Measurements from ENCODE around the gene PPP1R2C.

PPP1R2C gene

DNA sequence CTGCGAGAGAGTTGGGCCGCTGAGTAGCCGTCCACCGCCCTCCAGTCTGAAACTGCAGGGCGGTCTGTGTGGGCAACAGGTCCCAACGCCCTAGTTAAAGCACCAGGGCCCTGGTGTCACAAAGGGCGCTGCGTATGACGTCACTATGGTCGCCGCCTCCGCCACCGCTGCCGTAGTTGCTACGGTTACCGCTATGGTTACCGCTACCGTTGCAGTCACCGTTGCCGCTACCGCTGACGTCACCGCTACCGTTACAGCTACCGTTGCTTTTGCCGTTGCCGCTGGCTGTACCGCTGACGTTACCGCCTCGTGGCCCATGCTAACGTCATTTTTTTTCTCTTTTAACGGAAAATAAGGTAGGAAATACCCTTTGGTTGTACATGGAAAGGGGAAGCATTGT lies at the start of gene PPP1R2C:
PPP1R2C (minus strand) TSS at position 68 of the 400 bp plus-strand sequence. CDS start 84 bp downstream, outside the sequence.
- no peak for DNase-seq

DNA sequence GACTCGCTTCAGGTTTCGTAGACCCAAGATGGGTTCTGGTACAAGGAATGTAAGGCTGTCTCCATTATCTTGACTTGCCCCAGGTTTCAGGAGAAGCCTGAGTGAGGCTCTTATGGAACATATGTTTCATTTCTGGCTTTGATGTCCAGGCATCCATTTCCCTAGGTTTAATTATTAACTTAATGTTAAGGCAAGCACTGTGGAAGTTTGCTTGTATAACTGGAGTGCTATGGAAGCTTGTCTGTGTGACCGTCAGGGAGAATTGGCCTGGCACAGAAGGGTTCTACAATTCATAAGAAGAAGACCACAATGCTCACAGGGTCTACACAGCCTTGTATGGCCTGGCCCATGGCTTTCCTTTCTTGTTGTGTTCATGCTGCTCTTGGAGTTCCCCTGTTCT lies 47.2 kb upstream of the PPP1R2C start:
- no peak for DNase-seq

DNA sequence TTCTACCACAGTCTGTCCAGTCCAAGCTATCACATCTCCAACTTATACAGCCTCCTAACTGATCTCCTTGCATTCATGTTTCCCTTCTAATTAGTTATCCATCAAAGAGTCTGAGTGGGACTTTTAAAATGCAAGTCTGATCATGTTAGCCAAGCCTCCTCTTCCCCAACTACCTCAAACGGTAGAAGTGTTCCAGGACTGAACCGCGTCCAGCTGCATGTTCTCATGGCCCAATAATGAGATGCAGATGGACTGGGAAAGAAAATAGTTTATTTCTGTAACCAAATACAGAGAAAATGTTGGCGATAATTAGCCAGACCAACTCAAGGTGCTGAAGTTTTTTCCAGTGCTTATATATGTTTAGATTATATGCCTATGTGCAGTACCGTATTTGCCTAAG lies 46.6 kb upstream of the PPP1R2C start:
- DNase-seq = no peak

DNA sequence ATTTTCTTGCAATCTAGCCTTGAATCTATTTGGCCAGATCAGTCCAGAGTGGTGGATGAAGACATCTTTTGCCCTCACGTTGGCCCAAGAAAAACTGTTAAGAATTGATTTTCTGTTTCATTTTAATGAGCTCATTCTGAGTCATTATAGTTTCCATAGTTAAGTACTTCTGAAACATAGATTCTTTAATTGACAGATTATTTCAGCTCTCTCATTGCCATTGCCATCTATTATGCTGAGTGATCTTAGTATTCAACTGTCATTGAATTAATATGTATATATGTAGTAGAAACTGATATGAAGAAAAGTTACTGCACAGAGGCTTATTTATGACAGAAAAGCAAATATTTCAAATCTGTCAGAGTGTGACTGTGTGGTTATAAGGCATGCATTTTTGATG lies 45.5 kb upstream of the PPP1R2C start:
- DNase-seq = no peak

DNA sequence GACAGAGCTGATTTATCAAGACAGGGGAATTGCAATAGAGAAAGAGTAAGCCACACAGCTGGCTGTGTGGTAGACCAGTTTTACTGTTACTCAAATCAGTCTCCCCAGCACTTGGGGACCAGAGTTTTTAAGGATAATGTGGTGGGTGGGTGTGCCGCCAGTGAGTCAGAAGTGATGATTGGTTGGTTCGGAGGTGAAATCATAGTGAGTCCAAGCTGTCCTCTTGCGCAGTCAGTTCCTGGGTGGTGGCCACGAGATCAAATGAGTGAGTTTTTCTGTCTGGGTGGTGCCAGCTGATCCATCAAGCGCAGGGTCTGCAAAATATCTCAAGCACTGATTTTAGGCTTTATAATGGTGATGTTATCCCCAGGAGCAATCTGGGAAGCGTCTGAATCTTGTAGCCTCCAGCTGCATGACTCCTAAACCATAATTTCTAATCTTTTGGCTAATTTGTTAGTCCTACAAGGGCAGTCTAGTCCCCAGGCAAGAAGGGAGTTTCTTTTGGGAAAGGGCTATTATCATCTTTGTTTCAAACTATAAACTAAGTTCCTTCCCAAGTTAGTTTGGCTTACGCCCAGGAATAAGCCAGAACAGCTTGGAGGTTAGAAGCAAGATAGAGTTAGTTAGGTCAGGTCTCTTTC lies 44.0 kb upstream of the PPP1R2C start:
- no peak for DNase-seq

DNA sequence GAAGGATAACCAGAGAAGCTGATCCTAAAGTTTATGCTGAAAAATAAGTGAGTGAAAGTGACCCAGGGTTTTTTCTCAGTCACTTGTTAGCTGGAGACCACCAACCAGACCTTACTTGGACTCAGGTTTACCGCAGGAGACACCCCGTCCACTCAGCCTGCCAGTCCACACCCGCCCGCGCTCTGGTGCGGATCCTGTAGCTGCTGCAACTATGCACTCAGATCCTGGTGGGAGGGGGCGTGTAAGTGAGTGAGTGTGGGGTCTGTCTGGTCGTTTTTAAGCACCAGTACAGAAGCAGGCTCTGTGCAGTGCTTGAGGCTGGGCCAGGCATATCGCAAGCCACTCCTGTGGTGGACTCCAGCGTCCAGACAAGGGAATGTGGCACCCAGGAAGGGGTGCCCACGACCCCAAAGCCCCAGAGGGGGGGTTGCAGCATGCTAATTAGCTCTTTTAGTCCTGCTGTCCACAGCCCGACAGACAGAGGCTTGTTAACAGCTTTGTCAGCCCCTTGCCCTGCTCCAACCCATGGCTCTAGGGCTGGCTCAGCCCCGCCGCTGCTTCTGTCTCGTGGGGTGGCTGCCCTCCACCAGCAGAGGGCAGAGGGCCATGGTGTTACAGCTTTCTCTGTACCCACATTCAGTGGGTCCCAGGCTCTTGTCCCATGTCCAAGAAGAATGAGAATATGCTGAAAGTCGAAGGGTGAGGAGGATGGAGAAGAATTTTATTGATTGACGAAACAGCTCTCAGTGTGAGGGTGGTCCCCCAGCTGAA lies 40.4 kb upstream of the PPP1R2C start:
- no peak for DNase-seq

DNA sequence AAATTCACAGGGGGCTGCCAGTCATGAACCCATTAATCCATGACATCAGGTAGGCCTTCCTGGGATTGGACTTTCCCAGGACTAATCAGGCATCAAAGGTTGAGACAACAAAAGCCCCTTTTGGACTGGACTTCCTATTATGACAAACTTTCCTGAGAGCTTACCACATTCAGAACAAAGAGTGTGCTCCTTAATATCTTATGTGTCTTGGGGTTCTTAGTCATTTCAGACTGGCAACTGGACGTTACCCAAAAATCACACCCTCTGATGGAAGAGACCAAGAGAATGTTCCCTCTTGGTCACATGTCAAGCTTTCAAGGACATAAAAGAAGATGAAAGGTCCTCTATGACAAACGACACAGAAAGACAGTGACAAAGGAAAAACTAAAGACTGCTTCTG lies 31.6 kb upstream of the PPP1R2C start:
- no peak for DNase-seq

DNA sequence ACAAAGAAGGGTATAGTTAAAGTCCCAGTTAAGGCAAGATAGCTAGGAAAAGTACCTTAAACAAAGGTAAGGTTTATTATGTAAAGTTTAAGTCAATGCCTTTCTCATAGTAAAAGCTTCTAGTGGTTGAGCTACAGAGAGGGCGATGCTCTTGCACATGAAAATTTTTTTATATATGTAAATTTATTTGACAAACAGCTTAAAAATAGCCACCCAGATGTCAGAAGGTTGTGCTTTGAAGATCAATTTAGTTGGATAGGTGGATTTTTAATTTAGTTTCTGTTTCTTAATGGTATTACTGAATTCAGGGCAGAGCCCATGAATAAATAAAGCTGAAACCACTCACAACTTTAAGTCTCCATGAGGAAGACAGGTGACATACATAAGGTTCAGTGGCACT lies 29.4 kb upstream of the PPP1R2C start:
- DNase-seq = no peak

DNA sequence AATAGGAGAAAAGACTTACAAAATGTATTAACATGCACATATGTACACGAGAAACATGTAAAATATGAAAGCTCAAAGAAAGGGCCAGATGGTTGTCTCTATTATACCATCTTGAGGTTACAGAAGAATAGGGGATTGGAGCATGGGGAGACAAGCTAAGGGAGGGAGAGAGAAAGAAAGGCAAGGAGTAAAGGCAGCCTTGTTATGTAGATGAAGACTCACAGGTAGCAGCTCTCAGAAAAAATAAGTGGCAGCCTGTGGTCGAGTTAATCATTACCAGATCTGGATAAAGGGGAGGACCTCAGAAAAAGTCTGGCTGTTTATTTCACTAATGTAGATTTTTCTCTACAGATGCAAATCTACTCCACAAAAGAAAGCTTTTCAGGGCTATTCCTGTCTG lies 26.6 kb upstream of the PPP1R2C start:
- DNase-seq = no peak

DNA sequence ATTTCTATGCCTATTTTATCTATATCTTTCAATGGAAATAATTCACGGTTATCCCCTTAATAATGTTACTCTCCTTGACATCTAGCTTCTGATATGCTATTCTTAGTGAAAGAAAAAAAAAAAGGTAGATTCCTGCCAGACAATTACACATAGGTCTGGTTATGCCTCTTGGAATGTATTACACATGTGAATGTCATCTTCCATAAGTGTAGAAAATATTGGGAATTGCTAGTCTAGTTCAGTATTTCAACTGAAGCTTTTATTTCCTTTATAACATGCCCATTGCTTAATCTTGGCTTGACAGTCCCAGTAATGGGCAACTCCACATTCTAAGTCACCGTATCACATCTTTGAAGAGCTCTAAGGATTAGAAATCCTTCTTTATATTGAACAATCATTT lies 25.4 kb upstream of the PPP1R2C start:
- no peak for DNase-seq

DNA sequence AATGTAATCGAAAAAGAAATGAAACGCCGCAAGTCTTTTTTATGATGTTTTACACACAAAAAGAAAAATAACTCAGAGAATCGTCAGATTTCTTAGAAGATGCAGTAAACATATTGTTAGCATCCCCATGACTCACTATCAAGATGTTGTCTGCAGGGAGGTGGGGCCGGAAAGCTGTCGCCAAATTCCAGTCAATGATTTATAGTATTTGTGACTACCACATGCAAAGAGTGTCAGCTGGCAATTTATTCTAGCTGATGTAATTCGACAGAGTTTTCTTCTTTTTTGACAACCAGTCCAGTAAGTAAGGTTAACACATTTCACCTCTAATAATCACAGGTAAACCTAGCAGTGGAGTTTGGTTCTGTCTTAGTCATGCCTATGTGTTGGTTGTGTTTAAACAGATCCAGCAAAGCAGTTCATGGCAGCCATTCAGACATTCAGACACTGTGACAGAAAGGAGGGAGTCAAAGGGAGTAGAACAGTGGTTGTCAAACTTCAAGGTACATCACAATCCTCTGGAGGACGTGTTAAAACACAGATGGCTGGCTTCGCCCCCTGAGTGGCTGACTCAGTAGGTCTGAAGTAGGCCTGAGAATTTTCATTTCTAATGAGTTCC lies 19.8 kb upstream of the PPP1R2C start:
- DNase-seq = no peak

DNA sequence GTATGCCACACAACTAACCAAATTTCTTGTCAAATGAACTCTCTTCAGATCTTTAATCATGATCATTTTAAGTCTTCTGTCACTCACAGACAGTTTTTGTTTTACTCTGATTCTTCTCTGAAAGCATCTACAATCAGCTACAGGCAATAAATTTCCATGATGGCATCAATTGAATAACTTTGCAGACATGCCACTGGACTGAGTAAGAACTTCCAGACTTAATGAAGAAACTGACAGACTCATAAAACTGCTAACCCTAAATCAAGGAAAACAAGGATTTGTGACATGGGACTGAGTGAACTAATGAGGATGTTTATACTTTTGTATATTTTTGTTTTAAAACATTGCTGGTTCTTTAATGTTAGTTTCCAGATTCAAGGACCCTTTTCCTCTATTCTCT lies 5.5 kb upstream of the PPP1R2C start:
- DNase-seq = no peak

DNA sequence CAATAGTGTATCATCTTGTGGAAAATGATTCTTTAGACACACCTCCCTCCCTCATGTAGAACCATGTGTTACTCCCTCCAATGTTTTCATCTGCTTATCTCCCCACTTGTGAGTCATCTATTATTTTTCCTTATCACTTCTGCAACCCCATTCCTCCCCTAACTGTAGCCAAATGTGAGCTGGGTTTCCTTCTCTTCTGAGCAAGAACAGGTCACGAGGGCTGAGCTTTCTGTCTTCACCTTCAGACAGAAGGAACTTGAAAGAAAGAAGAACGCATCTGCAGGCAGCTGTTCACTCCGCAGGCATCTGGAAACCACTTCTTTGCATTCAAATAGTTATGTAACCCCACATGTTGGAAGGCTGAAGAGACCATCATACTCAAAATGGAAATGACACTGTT lies 1.8 kb downstream of the PPP1R2C start:
- DNase-seq = no peak

DNA sequence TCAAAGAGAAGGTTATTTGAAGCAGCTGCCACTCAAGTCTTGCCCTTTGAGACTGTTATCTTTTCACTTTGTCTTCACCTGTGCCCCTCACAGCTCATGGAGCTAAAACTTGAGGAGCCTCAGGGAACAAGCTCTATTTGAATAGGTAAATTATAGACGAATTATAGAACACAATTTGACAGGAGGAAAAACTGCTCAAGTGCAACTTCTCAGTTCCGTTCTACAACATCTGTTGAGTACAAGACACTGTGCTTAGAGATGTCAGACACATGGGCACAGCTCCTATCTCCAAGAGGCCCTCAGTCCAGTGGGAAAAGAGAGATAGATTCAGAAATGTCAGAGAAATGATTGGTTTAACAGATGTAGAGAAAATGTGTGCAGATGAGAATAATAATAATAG lies 5.1 kb downstream of the PPP1R2C start:
- no peak for DNase-seq

DNA sequence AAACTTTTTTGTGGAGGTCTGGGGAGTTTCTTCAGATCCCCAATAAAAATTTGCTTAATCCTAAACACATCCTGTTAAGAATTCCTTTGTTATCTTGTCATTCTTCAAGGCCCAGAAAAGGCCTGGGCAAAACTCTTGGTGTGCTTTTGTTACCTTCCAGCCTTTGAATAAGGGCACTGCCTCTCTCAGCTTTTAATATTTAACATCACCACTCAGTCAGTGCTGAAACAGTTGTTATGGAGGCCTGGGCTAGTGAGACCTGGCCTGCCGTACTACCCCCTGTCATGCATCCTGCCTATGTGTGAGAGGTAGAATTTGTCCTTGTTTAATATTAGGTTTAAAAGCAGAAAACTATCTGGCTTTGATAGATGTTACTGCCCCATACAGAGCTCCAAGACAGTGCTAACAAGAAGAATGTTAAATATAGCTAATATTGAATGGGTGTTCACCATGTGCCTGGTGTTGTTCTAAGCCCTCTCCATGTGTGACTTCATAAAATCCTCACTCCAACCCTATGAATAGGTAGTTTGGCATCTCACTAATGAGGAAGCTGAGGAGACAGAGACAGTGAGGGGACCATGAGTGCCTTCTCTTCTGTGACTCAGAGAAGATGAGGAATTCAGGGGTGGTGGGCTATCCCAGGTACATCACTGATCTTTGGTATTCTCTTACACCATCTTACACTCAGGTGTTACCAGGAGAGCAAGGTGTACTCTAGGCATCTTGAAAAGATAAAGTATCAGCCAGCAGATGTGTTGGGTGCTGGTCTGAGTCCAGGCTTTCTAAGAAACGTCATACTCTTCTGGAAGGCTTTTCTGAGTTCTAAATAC lies 6.2 kb downstream of the PPP1R2C start:
- no peak for DNase-seq

DNA sequence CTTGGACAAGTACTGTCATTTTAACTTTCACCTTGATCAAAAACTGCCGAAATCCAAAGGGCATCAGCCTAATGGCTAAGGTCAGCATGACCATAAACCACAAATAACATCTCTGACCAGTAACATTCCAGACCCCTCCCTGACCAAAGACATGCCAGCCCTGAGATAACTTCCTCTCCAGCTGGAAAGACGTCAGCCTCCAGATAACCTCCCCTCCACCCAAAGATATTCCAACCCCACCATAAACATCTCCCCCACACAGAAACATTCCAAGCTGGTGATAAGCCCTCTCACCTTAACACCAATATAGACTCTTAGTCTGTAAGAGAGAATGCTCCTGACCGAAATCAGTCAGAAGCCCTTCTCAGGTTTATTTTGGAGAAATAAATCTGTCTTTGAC lies 7.4 kb downstream of the PPP1R2C start:
- no peak for DNase-seq

DNA sequence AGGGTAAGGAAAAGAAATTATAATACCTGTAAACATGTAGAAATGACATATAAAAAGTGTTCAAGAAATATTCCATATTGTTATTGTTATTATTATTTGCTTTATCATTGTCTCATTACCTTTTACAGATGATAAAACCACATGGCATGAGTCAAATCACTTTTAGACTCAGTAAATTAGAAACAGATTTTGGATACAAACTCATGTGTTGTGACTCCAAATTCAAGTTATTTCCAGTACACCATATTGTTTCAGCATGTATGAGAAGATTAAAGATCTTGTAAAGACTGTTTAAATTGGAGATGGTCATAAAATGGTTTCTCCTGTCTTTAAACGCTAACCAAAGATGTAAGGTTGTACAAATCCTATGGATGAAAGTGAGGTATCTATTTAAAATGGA lies 18.1 kb downstream of the PPP1R2C start:
- DNase-seq = no peak

DNA sequence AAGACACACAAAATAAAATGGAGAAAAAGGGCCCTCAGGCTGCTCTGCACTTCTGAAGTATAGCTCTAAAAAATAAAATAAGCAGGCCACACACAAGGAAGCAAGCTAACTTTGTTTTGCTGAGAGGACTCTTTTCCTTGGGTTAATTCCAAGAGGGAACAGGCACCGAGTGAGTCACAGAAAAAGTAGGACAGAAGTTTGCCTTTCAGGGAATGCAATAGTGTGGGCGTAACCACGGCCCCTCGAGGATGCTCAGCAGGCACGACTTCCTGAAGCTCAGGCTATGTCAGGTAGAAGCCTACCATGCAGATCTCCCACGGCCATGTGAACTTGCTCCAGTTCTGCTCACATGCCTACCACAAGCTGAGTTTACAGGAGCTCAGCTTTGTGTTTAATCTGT lies 22.1 kb downstream of the PPP1R2C start:
- no peak for DNase-seq

DNA sequence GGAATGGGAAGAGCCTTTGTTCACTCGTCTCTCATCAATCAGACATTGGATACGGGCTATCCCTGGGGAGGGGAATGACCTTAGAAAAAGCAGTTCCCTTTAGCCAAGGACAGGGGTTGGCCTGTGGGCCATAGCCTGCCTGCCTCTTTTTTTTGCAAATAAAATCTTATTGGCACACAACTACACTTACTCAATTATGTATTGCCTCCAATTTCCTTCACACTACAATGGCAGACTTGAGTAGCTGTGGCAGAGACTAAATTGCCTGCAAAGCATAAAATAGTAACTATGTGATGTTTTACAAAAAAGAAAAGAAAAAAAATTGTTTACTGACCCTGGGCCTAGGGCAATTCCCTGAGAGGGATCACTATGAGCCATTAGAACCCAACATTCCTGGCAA lies 23.4 kb downstream of the PPP1R2C start:
- DNase-seq = no peak

DNA sequence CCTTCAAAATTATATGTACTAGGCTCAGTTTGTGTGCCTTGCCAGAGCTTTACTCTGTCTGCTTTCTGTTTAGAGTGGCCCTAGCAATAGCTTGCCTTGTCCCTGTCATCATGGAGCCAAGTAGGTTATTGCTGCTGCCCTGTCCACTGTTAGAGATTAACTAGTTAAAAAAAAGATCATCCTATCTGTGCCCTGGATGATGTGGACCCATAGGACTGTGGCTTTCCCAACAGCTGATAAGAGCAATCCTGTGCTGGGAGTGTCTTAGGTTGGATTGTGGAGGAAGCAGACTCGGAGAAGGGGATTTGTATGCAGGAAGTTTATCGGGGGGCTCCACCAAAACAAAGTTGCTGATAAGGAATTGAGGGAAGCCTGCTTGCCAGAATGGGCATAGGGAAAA lies 23.8 kb downstream of the PPP1R2C start:
- DNase-seq = no peak

DNA sequence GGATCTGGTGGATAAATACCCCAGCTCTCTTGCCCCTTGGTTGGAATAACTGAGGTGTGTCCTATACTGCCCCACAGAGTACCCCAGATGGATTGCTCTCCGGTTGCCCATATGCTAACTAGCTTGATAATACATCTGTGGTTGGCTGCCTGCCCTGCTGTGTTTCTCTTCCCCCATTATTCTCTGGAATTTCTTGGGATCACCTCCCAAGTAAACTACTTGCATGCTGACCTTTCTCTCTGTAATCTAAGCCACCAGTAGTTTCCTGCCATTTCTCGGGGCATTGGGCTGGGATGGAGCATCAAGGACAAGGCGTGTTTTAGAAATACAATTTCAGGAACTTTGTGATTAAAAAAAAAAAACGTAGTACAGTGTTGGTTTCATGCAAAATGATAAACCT lies 25.2 kb downstream of the PPP1R2C start:
- no peak for DNase-seq

DNA sequence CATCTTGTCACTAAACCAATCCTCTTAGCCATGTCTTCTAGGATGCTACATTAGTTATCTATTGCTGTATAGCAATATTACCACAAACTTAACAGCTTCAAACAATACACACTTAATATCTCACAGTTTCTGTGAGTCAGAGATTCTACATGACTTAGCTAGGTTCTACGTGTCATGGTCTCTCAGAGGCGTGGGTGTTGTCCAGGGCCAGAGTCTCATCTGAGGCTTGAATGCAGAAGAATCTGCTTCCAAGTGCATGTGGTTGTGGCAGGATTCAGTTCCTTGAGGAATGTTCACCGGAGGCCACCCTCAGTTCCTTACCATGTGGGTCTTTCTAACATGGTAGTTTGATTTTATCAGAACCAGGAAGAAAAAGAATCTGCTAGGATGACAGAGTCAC lies 26.4 kb downstream of the PPP1R2C start:
- DNase-seq = no peak

DNA sequence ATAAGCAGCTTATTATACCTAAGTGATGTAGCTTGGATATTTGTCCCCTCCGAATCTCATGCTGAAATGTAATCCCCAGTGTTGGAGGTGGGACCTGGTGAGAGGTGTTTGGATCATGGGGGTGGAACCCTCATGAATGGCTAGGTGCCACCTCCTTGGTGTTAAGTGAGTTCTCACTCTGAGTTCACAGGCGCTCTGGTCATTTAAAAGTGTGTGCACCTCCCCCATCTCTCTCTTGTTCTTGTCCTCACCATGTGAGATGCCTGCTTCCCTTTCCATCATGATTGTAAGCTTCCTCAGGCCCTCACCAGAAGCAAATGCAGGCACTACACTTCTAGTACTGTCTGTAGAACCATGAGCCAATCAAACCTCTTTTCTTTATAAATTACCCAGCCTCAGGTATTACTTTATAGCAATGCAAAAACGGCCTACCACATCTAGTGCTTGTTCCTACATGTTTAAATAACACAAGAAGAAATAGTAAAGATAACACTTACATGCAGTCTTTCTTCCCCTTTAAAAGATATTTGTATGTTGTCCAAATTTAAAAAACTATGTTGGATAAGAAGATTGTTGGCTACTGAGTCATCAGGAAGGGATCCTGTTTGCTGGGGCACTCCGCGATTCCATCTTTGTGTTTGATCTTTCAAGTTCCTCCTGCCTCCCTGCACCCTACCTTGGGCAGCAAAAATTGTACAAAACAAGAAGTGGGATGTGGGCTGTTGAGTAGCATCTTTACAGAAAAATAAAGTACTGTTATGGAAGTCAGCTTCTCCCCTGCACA lies 29.7 kb downstream of the PPP1R2C start:
- DNase-seq = no peak
